KOPT-K1 (cell line): ENCODE measurements around the gene TTC39A.

ENCODE experiments used
- H3K27ac ChIP-seq: fragments of 200-600 bp; sonication (generic); 2 replicates; pipeline ENCODE4 v1.5.1; 2016; ENCODE audit warnings: antibody characterized with exemption, mild to moderate bottlenecking, low read depth, low read length; ENCODE audit not compliant: poor library complexity, severe bottlenecking
- H3K36me3 ChIP-seq: fragments of 200-600 bp; sonication (generic); 2 replicates; pipeline ENCODE4 v1.5.1; 2017; ENCODE audit warnings: antibody characterized with exemption, mild to moderate bottlenecking, low read length, moderate library complexity; ENCODE audit not compliant: insufficient read depth
- H3K9me3 ChIP-seq: fragments of 200-600 bp; sonication (generic); 2 replicates; pipeline ENCODE4 v1.5.1; 2017; ENCODE audit warnings: antibody characterized with exemption, low read length, mild to moderate bottlenecking; ENCODE audit not compliant: insufficient read depth, poor library complexity, severe bottlenecking

Gene TTC39A

GRCh38 chr1:51344602-51345299 is 14.4 kb upstream of the TTC39A start:
- H3K36me3 ChIP-seq = no peaks in the 10 kb centered on the region
- no peaks in the 10 kb centered on the region for H3K9me3 ChIP-seq
- H3K27ac ChIP-seq = no peak overlapping the region

- Histone ChIP-seq H3K27ac (no peak overlapping the region), H3K36me3 (no peaks in the 10 kb centered on the region), H3K9me3 (no peaks in the 10 kb centered on the region)
Measured at GRCh38 chr1:51344276-51344601, 13.9 kb upstream of the TTC39A start.

DNA sequence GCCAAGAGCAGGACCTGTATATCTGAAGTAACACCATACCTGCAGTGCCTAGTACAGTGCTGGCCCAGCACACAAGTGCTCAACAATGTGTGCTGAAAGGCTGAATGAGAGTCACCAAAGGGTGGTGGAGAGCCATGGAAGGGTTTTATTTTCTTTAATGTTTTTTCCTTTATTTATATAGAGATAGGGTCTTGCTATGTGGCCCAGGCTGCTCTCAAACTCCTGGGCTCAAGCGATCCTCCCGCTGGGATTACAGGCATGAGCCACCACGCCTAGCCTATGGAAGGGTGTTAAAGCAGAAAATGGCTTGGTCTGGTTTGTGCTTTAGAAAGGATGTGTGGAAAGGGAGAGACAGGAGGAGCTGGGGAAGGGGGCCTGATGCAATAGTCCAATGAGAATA is 13.3 kb upstream of the TTC39A start:
- Histone ChIP-seq H3K9me3 (no peaks in the 10 kb centered on the region), H3K36me3 (no peaks in the 10 kb centered on the region)

DNA sequence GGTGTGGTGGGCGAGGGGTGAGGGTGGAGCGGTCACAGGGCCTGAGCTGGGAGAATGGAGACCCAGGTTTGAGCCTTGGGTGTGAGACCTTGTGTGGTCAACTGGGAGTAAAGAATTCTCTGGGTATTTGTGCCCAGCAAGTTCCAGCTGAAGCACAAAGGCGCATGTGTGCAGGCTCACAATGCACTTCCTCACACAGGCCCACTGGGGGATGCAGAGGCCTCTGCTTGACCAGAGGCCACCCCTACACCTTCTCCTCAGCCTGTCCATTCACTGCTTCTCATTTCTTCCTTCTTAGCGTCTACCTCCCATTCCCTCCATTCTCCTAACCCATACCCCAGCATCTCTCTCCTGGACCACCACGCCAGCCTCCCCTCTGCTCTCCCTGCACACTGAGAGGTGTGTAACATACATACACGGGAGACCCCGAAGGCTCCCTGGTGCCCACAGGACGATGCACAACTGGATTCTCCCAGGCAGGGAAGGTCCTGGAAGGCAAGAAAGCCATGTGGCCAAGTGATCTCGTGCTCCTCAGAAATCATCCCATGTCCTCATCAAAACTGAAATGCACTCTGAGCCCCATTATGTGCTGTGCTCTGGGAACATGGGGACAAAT is 12.3 kb upstream of the TTC39A start:
- H3K9me3 ChIP-seq = no peaks in the 10 kb centered on the region
- no peaks in the 10 kb centered on the region for H3K36me3 ChIP-seq
- H3K27ac ChIP-seq = no peak overlapping the region

More for the DNA sequence above, 13.3 kb upstream of the TTC39A start:
- no peak overlapping the region for H3K27ac ChIP-seq

GRCh38 chr1:51341876-51342496 is 11.6 kb upstream of the TTC39A start:
- no peaks in the 10 kb centered on the region for H3K9me3 ChIP-seq
- no peaks in the 10 kb centered on the region for H3K36me3 ChIP-seq
- H3K27ac ChIP-seq = no peak overlapping the region

- Histone ChIP-seq H3K9me3 (no peaks in the 10 kb centered on the region), H3K36me3 (no peaks in the 10 kb centered on the region), H3K27ac (no peak overlapping the region)
Measured at GRCh38 chr1:51340380-51340779, 10.0 kb upstream of the TTC39A start.

DNA sequence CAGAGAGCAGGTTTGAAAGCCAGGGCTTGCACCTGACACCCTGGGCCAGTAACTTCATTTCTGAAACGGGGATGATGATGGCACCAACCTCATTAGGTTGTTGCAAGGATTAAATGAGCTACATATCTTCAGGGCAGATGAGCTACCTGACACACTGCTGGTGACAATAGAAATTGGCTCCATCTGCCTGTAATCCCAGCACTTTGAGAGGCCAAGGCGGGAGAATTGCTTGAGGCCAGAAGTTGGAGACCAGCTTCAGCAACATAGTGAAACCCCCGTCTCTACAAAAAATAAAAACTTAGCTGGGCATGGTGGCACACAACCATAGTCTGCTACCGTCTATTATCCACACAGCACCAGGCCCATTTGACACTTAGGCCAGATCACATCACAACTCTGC is 6.3 kb upstream of the TTC39A start:
- Histone ChIP-seq H3K36me3 (no peaks in the 10 kb centered on the region), H3K9me3 (no peaks in the 10 kb centered on the region), H3K27ac (no peak overlapping the region)

- Histone ChIP-seq H3K27ac (no peak overlapping the region), H3K36me3 (no peaks in the 10 kb centered on the region), H3K9me3 (no peaks in the 10 kb centered on the region)
Measured at GRCh38 chr1:51336004-51336403, 5.6 kb upstream of the TTC39A start.

DNA sequence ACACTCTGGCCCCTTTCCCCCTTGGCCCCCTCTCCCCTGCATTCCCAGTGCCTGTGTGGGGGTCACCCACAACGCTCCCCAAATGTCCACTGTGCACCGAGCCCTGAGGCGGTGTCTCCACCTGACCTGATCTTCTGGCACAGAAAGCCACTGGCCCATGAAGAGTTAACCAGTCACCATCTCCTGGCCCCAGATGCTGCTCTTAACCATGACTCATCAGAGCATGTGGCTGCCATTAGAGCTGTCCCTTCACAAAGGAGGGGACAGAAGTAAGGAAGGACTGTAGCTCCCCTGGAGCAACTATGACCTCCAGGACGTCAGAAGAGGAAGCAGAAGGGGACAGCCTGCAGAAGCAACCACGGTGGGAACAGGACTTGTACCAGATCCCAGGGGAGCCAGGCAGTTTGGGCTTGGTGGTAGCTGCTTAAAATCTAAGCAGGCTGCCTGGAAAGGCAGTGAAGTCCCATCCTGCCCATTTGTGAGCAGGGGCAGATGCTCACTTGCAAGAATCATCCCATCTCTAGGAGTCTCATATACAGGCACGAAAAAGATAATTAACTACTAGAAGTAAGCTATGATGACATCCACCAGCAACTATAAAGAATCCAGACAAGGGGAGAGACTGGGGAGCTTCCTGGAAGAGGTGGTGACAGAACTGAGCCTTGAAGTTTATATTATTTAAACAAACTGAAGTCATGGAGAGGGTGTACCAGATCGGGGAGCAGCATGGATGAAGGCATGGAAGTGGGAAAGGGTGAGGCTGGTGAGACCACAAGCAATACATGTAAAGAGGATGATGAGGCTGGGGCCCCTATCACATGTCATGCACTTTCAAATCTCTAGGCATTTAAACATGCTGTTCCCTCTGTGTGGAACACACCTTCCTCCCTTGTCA is 1.1 kb upstream of the TTC39A start:
- H3K9me3 ChIP-seq = no peaks in the 10 kb centered on the region
- H3K27ac ChIP-seq = no peak overlapping the region
- no peaks in the 10 kb centered on the region for H3K36me3 ChIP-seq

GRCh38 chr1:51329443-51330325 is 678 bp downstream of the TTC39A start:
- no peaks in the 10 kb centered on the region for H3K9me3 ChIP-seq
- H3K27ac ChIP-seq = no peak overlapping the region
- H3K36me3 ChIP-seq = no peaks in the 10 kb centered on the region

GRCh38 chr1:51328926-51329325 is 1.4 kb downstream of the TTC39A start:
- Histone ChIP-seq H3K36me3 (no peaks in the 10 kb centered on the region), H3K9me3 (no peaks in the 10 kb centered on the region), H3K27ac (no peak overlapping the region)

DNA sequence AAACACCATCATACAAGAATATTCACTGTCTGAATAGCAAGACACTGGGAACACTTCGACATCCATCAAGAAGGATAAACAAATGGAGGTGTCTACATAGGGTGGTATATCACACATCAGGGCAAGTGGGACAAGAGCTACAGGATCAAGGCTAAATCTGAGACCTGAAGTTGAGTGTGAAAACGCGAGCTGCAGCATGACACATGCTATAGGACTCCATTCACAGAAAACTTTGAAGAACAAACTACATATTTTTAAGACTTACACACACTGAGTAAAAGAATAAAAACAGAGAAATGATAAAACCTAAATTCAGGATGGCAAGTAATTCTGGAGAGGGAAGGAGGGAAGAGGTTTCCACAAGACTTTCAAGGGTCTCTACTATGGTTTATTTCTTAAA is 2.1 kb downstream of the TTC39A start:
- no peak overlapping the region for H3K27ac ChIP-seq

GRCh38 chr1:51327386-51327785 is 3.0 kb downstream of the TTC39A start:
- Histone ChIP-seq H3K36me3 (no peaks in the 10 kb centered on the region), H3K27ac (no peak overlapping the region), H3K9me3 (no peaks in the 10 kb centered on the region)

More for the DNA sequence above, 2.1 kb downstream of the TTC39A start:
- no peaks in the 10 kb centered on the region for H3K36me3 ChIP-seq
- H3K9me3 ChIP-seq = no peaks in the 10 kb centered on the region

- Histone ChIP-seq H3K9me3 (no peaks in the 10 kb centered on the region), H3K36me3 (no peaks in the 10 kb centered on the region), H3K27ac (no peak overlapping the region)
Measured at GRCh38 chr1:51326839-51327238, 3.5 kb downstream of the TTC39A start.
